Heart left ventricle (tissue), 13 donors: ENCODE results near the gene SCRN1.

Experiments used
- CTCF ChIP-seq, 12 donors: fragments of 200-600 bp; sonication (generic) in 4 of 12; IDR thresholded peaks; one replicate each; pipeline versions ENCODE4 v1.5.0 to v1.8.0; 2018 to 2022; ENCODE audit warnings: antibody characterized with exemption in 12 of 12, mild to moderate bottlenecking in 5 of 12
- POLR2A ChIP-seq, 2 donors: fragments of 450-650 bp; IDR thresholded peaks; one replicate each; pipeline ENCODE4 v1.6.1; 2017; ENCODE audit warnings: antibody characterized with exemption in 2 of 2, mild to moderate bottlenecking in 2 of 2, moderate library complexity in 2 of 2
- donor health status: ischemic (EF 13 %, LVEDD 7.1; RV severe dilation, severe dysfunction).
- donor health status: DM: no; HTN: yes; CAD: no.
- donor health status: DM: no; HTN: no; CAD: no.
- donor health status: ischemic (EF 25% LVEDD 6.9; RV normal size, moderate dysfunction).
- donor health status: ischemic (EF 25% LVEDD 5.7; RV mildly dilated, moderate dysfunction).
- donor health status: ischemic (EF 35%, LVEDD 5.7; RV mildly dilated, moderate dysfunction).
- donor health status: nonischemic (EF 11% LVEDD 7.7; RV severe dilation, severe dysfunction).
- donor health status: DM: yes; HTN: yes; CAD: no.
- donor health status: PGD.
- donor health status: ischemic (EF 29% LVEDD 5.4; RV normal size, mild dysfunction).
- donor health status: nonischemic (EF 23%, LVEDD 6.1; RV moderate dilation, normal function).

GRCh38 chr7:29953726-29954347 lies 35.8 kb downstream of the SCRN1 start:
- TF ChIP-seq CTCF (IDR thresholded peaks at IDR 0.05) (no peak), POLR2A (IDR thresholded peaks at IDR 0.05) (no peak)
